Measurements from ENCODE around the gene ADAMTSL3. TPM values are rescaled to one million over a fixed set of nuclear protein-coding genes. Genes with fewer than 3 reads are reported as not detected.
"Not testable (repeated sequence)": the region's sequence is repeated elsewhere in the genome, so short reads cannot be mapped to it uniquely, and the experiment has no call there.

Gene ADAMTSL3
- total RNA-seq, 1 donor from 2014 or later = 0.05 TPM

DNA sequence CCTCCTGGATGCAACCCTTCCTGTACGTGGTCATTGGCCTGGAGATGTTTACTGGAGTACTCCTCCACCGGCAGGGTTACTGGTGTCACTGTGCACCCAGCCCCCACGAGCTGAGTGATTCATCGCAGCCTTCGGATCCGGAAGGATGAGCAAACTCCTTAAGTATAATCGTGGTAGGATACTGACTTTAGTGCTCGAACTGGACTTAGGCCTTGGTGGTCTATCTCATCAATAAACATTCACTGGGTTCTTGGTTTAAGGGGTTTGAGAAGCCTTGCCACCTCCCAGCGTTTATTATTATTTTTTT is 426.8 kb downstream of the ADAMTSL3 start:
- not testable (repeated sequence) for DNase-seq (ENCODE audit: low read depth)

- no peak for DNase-seq (ENCODE audit: low read depth)
Observed at GRCh38 chr15:84081391-84082168, 427.7 kb downstream of the ADAMTSL3 start.

DNA sequence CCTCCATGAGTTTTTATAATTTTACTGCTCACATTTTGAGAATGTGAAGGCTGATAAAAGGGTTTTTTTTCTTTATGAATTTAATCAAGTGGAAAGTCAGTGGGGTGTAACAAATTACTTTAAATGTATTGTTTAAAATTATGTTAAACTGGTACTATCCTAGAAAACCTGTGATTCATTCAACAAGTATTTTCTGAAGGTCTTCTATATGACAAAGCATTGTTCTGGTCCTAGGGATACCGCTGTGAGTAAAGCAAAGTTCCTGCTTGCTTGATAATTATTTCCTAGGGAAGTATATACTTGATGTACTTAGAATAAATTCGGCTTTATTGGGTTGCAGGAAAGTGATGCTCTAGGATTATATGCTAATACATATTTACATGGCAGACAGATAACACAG is 428.8 kb downstream of the ADAMTSL3 start:
- DNase-seq (ENCODE audit: low read depth) = no peak

- DNase-seq (ENCODE audit: low read depth) = not testable (repeated sequence)
Observed at GRCh38 chr15:84086071-84086470, 432.1 kb downstream of the ADAMTSL3 start.

Other genes starting within 250 kb of the ADAMTSL3 start
- gene SH3GL3, start 206.8 kb upstream of the ADAMTSL3 start, total RNA-seq = 0.88 TPM in 1 of 2 replicates, not detected in the other